HepG2 (cell line): ENCODE data around the gene ERF. TPM values are rescaled to one million over a fixed set of nuclear protein-coding genes. Genes with fewer than 3 reads are reported as not detected.
A peak's percentile ranks its signal among the peaks of the same experiment; 100 is the strongest.

Experiments used
- ATAC-seq: fragments of 200-7000 bp; cut with Tn5 transposase; 3 replicates; pipeline ENCODE4 v1.9.1; 2020; ENCODE audit warnings: mild to moderate bottlenecking, moderate library complexity
- BruUV-seq: library from RNA; stranded (reverse); fragments of 400-500 nt; replicated peaks from 2 replicates; lab custom pipeline; 2021; lab: Mats Ljungman, UMichigan
- CTCF ChIA-PET: fragments of 300-600 bp; formaldehyde crosslinking; extraction: SDS; loops from one replicate; lab custom pipeline; 2021; ENCODE audit warnings: low total read pairs, inconsistent platforms, low intra/inter-chr PET ratio; lab: Yijun Ruan, JAX
- POLR2A ChIA-PET: fragments of 350-600 bp; sonication (Branson Sonifier 250); formaldehyde crosslinking; loops from one replicate; lab custom pipeline; 2020; ENCODE audit warnings: antibody characterized with exemption, inconsistent platforms; lab: Yijun Ruan, JAX
- DNase-seq: peaks from one replicate; pipeline ENCODE4 v3.0.0-alpha.2; 2015; ENCODE audit warnings: low spot score
- FAIRE-seq: peaks from 3 replicates; lab custom pipeline; 2011; peaks lifted over from hg19 to GRCh38; lab: Jason Lieb, UNC
- H2AFZ ChIP-seq: one replicate; pipeline ENCODE4 v1.6.1; 2011; ENCODE audit warnings: low read length, inconsistent platforms
- H3K27ac ChIP-seq: fragments of 300-600 bp; 3 replicates; pipeline ENCODE4 v1.8.0; 2011; ENCODE audit warnings: mixed run types, mild to moderate bottlenecking, mixed read lengths, low read length, inconsistent platforms; ENCODE audit not compliant: insufficient read depth; ENCODE audit errors: extremely low read length
- H3K27me3 ChIP-seq, 2 experiments: fragments of 200-600 bp in 1 of 2; 2 replicates in 1 of 2; 3 replicates in 1 of 2; pipeline versions ENCODE4 v1.6.0 to v1.8.0; 2011; ENCODE audit warnings: low read length in 2 of 2, mild to moderate bottlenecking in 2 of 2, moderate library complexity in 2 of 2, inconsistent platforms in 1 of 2; ENCODE audit not compliant: insufficient read depth in 2 of 2, control insufficient read depth in 1 of 2
- H3K36me3 ChIP-seq, 2 experiments: fragments of 200-600 bp in 1 of 2; replicated peaks in 1 of 2; 2 replicates in 1 of 2; 3 replicates in 1 of 2; pipeline versions ENCODE4 v1.5.1 to v1.8.0; 2011; ENCODE audit warnings: low read length in 2 of 2, inconsistent platforms in 1 of 2; ENCODE audit not compliant: insufficient read depth in 2 of 2, control insufficient read depth in 1 of 2
- H3K4me1 ChIP-seq: 2 replicates; pipeline ENCODE4 v1.5.1; 2012; ENCODE audit warnings: low read length, inconsistent platforms; ENCODE audit not compliant: insufficient read depth
- H3K4me2 ChIP-seq: 2 replicates; pipeline ENCODE4 v1.6.0; 2011; ENCODE audit warnings: low read depth, low read length, inconsistent platforms
- H3K4me3 ChIP-seq, 3 experiments: fragments of 200-600 bp in 1 of 3; sonication (generic), shearing (Covaris generic) in 1 of 3; replicated peaks in 1 of 3; 2 replicates each; pipeline ENCODE4 v1.5.1; 2011 to 2016; ENCODE audit warnings: low read length in 3 of 3, inconsistent platforms in 2 of 3, low read depth in 2 of 3, mild to moderate bottlenecking in 2 of 3, control low read depth in 1 of 3, mixed read lengths in 1 of 3; ENCODE audit not compliant: insufficient read depth in 1 of 3
- H3K79me2 ChIP-seq: one replicate; pipeline ENCODE4 v1.6.1; 2011; ENCODE audit warnings: low read length, inconsistent platforms; ENCODE audit not compliant: insufficient read depth
- H3K9ac ChIP-seq: 2 replicates; pipeline ENCODE4 v1.6.0; 2011; ENCODE audit warnings: mild to moderate bottlenecking, low read depth, low read length, inconsistent platforms; ENCODE audit not compliant: insufficient read depth
- H3K9me3 ChIP-seq: 2 replicates; pipeline ENCODE4 v1.5.1; 2012; ENCODE audit warnings: mild to moderate bottlenecking, low read length
- H4K20me1 ChIP-seq: 2 replicates; pipeline ENCODE4 v1.6.0; 2011; ENCODE audit warnings: inconsistent platforms, mild to moderate bottlenecking, low read length, moderate library complexity; ENCODE audit not compliant: insufficient read depth
- MAFG ChIP-seq: sonication (generic); formaldehyde crosslinking; IDR thresholded peaks from 2 replicates; pipeline ENCODE4 v1.5.1; 2020; ENCODE audit warnings: mild to moderate bottlenecking, missing genetic modification reagents
- MAFK ChIP-seq, 2 experiments: IDR thresholded peaks in 1 of 2; conservative IDR thresholded peaks in 1 of 2; 2 replicates each; pipeline ENCODE4 v1.6.1; 2011; ENCODE audit warnings: improper control_type of control experiment in 2 of 2, low read length in 2 of 2
- WGBS: methylation state at CpG from one replicate; pipeline ENCODE4 v1.1.6; 2017; ENCODE audit warnings: low lambda C conversion rate; 5-methylcytosine and 5-hydroxymethylcytosine counted together
- in situ Hi-C: cut with HindIII; loops from 2 replicates; pipeline ENCODE4 v1.10.0; 2017; ENCODE audit warnings: low pct_unique_long_range_greater_than_20kb; ENCODE audit not compliant: extremely low pct_ligation_motif_present
- intact Hi-C: fragments of 100-400 bp; cut with micrococcal nuclease; formaldehyde crosslinking; loops from one replicate; pipeline ENCODE4 v1.10.0; 2022; ENCODE audit not compliant: unreplicated experiment
- polyA plus RNA-seq, 8 experiments: library from polyadenylated mRNA; depleted of rRNA in 3 of 8; stranded (reverse) in 7 of 8; unstranded in 1 of 8; fragments of >200 nt; fragmentation: Illumina TruSeq in 4 of 8; extraction: Trizol in 4 of 8; gene quantifications; 2 replicates each; pipeline versions ENCODE4 v1.2.1 to v1.2.3, GENCODE V29; 2011 to 2016; ENCODE audit warnings: low read depth in 4 of 8, missing spikeins in 1 of 8, mixed read lengths in 1 of 8; ENCODE audit not compliant: insufficient read depth in 1 of 8
- total RNA-seq, 5 experiments: library from RNA; depleted of rRNA; stranded (reverse); fragments of >200 nt; fragmentation: Illumina TruSeq; extraction: Trizol; gene quantifications; 2 replicates each; pipeline ENCODE4 v1.2.3, GENCODE V29; 2016; ENCODE audit warnings: low read depth in 1 of 5
- TF ChIP-seq, protein P1 (sequence below): sonication (generic); formaldehyde crosslinking; IDR thresholded peaks from 2 replicates; pipeline ENCODE4 v1.4.0; 2020; ENCODE audit warnings: missing genetic modification reagents

Gene ERF
- total and polyA plus RNA-seq, 2 of the 13 experiments (the other 11 are each of a cell fraction or from before 2014, with no cell fraction given), result 67.1 to 69.9 TPM

DNA sequence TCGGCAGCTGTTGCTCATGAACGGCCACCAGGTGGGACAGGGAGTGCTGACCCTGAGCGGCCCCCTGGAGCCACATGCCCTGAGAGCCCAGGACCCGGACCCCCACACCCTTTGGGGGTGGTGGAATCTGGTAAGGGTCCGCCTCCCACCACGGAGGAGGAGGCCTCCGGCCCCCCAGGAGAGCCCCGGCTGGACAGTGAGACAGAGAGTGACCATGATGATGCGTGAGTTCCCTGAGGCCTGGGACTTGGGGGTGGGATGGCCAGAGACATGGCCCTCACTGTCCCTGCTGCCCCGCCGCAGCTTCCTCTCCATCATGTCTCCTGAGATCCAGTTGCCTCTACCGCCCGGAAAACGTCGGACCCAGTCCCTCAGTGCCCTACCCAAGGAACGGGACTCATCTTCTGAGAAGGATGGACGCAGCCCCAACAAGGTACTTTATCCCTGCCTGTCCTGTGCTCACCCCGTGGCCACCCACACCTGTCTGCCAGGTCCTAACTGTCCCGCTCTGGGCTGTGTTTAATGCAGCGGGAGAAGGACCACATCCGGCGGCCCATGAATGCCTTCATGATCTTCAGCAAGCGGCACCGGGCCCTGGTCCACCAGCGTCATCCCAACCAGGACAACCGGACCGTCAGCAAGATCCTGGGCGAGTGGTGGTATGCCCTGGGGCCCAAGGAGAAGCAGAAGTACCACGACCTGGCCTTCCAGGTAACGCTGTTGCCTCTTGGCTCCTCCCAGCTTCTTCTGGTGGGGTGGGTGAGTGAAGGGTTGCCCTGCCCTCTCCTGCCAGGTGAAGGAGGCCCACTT lies 32.3 kb upstream of the ERF start:
- POLR2A ChIA-PET, result no interaction called here
- H3K36me3 ChIP-seq, result peaks cover 25 to 54% of the 10 kb centered on the region in 2 experiments; a peak in 4 of 5 replicates
- H3K4me3 ChIP-seq, result no peak overlapping the region
- H3K4me1 ChIP-seq, result peaks cover 31% of the 10 kb centered on the region
- no peak for FAIRE-seq
- no peaks in the 10 kb centered on the region; a peak in 1 of 5 replicates for H3K27me3 ChIP-seq
- no peaks in the 10 kb centered on the region for H3K9me3 ChIP-seq
- in situ Hi-C loops (loop anchor here (5.0 kb wide), 1 partner anchor 35 kb away; no protein-coding TSS in a partner anchor), intact Hi-C loops (no loop called here)
- CTCF ChIA-PET, result no interaction called here
- peaks cover 11% of the 10 kb centered on the region; the same call in 1 of the 2 replicates for H4K20me1 ChIP-seq
- peak; percentile 43; the same call in 1 of the 2 replicates for TF ChIP-seq MAFG (CRISPR knock-in tag)
- TF ChIP-seq, protein P1, sequence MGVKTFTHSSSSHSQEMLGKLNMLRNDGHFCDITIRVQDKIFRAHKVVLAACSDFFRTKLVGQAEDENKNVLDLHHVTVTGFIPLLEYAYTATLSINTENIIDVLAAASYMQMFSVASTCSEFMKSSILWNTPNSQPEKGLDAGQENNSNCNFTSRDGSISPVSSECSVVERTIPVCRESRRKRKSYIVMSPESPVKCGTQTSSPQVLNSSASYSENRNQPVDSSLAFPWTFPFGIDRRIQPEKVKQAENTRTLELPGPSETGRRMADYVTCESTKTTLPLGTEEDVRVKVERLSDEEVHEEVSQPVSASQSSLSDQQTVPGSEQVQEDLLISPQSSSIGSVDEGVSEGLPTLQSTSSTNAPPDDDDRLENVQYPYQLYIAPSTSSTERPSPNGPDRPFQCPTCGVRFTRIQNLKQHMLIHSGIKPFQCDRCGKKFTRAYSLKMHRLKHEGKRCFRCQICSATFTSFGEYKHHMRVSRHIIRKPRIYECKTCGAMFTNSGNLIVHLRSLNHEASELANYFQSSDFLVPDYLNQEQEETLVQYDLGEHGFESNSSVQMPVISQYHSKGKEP (CRISPR knock-in tag), result no peak
- peak in 1 of 2 experiments; percentile 95; a peak in 1 of 4 replicates for TF ChIP-seq MAFK (conservative IDR thresholded peaks at IDR 0.05 in 1 of 2, IDR thresholded peaks at IDR 0.05 in 1 of 2; ENCODE audit: low read length in 2 of 2)
- WGBS, result over 99% methylated on average over 15 of the region's 30 CpGs
- DNase-seq, result no peak
- BruUV-seq, result TSS peak; percentile 10
- H2AFZ ChIP-seq, result no peak overlapping the region
- peaks cover 26% of the 10 kb centered on the region for H3K79me2 ChIP-seq
- ATAC-seq, result no peak
- H3K9ac ChIP-seq, result no peak overlapping the region
- H3K27ac ChIP-seq, result no peak overlapping the region
- no peak overlapping the region for H3K4me2 ChIP-seq
